GM19468 (cell line): Measurements from ENCODE around the gene SASH1.
"Not testable (repeated sequence)": the region's sequence is repeated elsewhere in the genome, so short reads cannot be mapped to it uniquely, and the experiment has no call there.

Source experiments
- ATAC-seq: cut with Tn5 transposase; IDR thresholded peaks from one replicate; pipeline ENCODE4 v1.9.1; 2021; ENCODE audit warnings: mild to moderate bottlenecking, moderate library complexity, moderate number of reproducible peaks; ENCODE audit not compliant: unreplicated experiment; ENCODE audit errors: extremely low read depth

SASH1 gene

DNA sequence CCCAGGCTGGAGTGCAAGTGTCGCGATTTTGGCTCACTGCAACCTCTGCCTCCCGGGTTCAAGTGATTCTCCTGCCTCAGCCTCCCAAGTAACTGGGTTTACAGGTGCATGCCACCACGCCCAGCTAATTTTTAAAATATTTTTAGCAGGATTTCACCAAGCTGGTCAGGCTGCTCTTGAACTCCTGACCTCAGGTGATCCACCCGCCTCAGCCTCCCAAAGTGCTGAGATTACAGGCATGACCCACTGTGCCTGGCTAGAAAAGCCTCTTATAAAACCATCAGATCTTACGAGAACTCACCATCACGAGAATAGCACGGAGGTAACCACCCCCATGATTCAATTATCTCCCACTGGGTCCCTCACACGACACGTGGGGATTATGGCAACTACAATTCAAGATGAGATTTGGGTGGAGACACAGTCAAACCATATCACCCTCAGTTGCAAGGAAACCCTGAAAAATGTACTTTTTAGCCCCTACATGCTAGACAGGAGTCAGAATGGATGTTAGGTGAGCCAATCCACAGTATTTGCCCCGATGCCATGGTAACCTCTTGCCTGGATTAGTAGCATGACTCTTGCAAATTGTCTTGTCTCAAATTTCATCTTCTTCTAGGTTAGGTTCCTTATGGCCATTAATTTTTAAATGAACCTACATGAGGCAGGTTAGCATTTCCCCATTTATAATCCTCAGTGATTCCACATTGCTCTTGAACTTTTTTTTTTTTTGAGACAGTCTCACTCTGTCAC is 17.1 kb upstream of the SASH1 start:
- no peak for ATAC-seq

DNA sequence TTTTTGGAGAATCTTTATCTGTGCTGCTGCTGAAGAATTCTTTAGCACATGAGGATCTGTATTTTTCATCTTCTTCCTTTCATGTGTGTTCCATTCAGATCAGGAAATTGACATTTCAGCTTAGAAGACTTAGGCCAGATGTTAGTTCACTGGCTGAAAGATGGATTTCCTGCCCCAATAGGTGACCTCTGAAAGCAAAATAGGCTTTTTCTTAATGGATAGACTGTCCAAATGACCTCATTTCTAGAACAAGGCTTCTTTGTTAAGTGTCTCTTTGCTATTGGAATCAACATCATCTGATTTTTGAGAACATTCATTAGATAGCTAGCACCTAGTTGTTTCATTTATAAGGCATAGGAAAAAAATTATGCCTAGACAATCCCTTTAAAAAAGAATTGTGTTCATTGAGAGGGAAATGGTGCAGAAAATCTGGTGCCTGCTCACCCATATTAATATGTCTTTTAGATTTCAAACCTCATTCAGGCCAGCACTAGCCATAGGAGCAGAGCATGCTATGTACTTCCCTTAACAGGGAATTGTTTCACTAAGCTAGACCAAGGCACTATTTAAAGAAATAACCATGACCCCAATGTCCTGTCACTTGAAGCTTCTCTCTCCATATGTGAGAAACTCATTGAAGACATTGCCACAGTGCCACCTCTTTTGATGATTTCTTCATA is 13.6 kb upstream of the SASH1 start:
- ATAC-seq = no peak

DNA sequence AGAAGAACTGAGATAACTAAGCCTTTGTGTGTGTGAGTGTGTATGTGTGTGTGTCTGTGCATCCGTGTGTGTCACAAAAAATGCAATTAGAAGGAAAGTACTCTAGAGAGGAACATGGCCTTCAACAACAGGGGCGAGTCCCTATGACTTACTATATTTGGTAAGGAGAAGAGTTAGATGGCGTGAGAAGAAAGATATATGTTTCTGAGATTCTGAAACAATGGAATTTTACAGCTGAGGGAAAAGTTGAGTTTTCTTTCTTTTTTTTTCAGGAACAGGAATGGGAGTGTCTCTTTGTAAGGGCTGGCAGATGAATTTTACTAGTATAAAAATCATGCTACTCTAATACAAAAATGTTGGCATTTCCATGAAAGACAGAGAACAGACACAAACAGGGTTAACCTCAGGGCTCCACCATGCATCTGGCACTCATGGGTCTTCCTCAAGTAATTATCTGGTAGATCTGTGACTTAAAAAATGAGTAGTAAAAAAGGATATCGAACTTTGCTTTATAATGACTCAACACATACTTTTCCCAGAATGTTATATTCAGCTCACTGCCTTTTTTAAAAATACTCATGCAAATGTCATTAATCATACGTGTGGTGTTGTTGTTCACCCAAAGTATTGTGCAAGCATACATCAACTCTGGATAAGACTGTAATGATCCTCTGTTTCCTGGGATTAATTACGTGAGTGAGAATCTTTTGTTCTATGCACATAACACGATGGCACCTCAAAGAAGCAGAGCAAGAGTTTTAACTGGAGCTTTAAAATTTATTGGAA is 12.8 kb upstream of the SASH1 start:
- ATAC-seq = no peak

DNA sequence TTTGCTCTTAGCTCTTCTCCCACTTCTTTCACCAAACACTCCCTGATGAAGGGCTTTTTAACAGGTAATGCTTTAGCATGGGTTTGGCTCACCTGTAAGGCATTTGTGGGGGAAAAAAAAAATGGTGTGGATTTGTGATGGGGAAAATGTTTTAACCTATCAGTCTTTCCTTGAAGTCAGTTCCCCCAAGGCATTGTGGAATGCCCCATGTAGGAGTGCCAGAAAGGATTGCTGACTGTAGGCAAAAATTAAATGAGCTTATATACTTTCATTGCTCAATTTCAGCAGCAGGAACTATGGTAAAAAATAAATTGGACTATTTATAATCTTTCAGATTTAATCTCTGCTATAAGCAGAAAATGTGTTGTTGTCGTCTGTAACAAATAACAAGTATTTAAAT is 10.6 kb upstream of the SASH1 start:
- no peak for ATAC-seq

DNA sequence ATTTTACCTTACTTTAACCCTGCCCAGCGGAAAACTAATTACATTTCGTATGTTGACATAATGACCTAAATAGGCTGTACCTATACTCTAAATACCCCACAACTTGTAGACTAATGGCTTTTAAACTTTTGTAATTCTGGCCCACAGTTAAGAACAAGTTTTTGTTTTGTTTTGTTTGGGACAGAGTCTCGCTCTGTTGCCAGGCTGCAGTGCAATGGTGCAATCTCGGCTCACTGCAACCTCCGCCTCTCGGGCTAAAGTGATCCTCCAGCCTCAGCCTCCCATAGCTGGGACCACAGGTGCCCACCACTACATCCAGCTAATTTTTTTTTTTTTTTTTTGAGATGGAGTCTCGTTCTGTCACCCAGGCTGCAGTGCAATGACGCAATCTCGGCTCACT is 5.7 kb upstream of the SASH1 start:
- no peak for ATAC-seq

DNA sequence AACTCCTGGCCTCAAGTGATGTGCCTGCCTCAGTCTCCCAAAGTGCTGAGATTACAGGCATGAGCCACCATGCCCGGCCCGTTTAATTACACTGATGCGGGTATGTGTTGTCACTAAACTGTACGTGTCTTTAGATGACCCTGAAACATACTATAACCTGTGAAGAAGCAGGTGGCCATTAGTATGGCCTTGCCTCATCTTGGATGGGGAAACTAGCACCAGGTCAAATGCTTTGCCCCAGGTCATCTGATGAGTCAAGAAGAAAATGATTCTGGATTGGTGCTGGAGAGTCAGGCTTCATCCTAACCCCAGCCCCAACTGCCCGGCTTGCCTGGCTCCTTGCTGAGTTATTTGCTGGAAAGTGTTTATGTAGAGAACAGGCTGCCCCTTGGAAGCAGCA is 2.9 kb upstream of the SASH1 start:
- ATAC-seq = no peak

DNA sequence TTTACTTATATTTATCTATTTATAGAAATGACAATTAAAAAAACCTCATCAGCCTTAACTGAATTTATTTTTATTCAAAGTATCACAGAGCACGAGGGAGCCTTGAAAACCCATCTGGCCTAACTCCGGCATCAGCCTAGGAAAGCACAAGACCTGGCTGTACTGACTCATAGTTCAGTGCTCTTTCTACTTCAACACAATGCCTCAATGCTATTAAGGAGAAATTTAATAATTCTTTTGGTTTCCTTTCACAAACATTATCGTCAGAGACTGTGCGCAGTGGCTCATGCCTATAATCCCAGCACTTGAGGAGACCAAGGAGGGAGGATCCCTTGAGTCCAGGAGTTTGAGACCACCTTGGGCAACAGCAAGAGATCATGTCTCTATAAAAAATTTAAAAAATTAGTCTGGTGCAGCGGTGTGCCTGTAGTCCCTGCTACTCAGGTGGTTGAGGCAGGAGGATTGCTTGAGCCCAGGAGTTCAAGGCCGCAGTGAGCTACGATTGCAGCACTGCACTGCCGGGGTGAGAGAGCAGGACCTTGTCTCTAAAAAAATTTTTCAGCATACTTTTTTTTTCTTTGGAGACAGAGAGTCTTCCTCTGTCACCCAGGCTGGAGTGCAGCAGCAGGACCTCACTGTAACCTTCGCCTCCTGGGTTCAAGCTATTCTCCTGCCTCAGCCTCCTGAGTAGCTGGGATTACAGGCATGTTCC is 1.9 kb upstream of the SASH1 start:
- ATAC-seq = no peak

DNA sequence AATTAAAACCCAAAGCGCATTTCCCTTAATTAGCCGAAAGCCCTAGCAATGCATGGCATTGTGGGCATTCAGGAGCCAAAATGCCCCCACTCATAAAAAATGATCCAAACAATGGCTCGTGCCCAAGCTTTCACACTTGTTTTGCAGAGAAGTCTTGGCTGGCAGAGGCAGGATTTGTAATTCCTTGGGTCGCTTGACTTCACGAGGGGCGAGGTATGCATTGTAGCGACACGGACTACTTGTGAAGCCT is 613 bp upstream of the SASH1 start:
- ATAC-seq = no peak

DNA sequence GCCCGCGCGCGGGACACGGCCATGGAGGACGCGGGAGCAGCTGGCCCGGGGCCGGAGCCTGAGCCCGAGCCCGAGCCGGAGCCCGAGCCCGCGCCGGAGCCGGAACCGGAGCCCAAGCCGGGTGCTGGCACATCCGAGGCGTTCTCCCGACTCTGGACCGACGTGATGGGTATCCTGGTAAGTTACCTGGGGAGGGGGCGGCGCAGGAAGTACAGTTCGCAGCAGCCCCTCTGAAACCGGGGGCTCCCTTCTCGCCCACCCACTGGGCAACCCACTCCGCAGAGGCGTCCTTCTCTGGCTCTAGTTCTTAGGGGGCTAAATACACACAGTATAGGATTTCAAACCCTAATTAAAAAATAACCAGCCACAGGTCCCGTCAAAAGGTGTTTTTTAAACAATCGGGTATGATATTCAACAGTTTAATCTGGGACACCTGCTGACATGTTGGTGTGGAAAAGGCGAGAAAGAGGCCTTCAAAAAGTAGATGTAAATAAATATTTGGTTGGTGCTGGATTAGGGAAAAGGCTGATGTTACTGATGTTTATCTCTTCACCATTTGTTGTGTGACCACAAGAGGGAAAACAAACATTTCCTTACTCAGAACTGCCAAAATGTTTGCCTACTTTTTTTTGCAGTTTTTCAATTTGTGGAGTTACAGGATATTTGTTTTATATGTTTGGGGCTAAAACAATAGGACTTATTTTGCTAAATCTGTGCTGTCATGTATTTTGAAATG is 577 bp downstream of the SASH1 start:
- no peak for ATAC-seq

DNA sequence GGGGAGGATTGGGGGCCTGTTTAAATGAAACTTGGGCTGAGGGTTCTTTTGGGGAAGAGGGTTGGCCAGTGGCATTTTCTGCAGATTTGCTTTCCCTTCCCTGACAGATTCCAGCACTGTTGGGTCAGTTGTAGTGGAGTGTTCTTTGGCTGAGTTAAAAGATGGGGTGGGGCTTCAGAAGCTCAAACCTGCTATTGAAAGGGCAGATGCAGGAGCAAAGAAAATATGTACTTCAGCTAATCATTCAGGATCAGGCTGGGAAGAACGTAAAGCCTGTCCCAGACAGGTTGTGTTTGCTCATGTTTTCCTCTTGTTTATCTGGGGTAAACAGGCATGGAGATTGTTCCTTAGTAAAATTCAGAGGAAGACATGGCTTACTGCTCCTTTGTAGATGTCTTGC is 2.5 kb downstream of the SASH1 start:
- no peak for ATAC-seq

DNA sequence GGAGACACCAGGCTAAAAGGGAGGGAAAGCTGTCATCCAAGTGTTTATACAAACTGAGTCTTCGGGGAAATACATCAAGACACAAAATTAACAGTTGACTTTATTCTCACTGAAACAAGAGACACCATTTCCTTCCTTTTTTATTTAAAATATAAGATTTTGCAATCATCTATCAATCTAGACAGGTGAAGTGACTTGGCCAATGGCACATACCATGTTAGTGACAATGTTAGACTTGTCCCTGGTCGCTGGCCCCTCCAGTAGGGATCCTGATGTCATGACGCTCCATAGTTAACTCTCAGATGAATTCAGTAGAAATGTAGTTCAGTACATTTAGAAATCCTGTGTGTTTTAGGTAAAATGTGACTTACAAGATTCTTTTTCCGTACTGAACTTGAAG is 2.9 kb downstream of the SASH1 start:
- no peak for ATAC-seq

DNA sequence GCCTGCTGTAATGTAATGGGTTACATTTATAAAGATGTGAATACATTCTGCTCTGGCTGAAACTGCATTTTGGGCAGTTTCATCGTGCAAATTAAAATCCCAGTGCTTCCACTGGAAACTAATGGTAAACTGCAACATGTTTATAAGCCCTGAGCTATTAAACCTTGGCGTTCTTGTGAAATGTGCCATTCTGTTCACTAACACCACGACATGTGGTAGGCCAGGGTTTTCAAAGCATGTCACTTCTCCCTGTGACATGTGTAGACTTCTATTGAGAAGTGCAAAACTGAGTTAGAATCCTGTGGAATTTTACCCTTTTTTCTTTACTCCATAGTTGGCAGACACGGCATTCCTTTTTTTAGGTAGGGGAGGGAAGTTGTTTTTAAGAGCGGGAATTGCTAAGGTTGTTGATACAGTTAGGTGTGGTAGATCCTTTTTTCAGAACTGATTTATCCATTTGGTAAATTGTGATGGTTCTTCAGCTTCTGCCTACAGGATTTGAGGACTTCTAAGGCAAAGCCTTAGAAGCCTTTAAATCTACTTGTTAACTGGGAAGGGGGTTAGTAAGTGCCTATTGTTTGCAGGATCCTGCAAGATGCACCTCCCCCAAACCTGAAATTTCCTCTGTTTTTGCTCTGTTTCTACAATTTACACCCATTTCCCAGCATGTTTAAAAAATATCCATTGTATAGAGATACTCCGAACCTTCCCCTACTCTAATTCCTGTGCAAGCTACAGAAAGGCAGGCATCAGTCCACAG is 4.2 kb downstream of the SASH1 start:
- ATAC-seq = no peak

DNA sequence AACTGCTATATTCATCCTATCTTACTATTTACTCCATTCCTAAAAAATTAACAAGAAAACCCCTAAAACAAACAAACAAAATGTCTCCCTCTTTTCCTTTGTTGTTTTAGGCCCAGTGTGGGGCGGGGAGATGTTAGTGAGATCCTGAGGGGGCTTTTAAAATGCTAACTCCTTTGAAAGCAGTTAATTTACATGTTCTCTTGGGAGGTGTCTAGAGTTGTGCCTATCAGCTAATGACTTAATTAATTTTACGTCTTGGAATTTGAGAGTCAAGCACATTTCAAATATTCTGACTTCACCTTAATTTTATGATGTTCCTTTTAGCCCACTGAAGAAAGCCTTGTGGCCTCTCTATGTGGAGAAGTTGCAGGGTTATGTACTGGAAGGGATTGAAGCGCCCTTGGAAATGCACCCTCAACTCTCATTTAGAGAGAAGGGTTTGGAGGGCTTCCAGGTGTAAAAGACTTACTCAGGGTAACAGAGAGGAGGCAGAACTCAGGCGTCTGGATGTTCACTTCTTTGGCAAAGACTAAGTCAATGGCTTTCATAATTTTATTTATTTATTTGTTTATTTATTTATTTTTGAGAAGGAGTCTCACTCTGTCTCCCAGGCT is 4.9 kb downstream of the SASH1 start:
- no peak for ATAC-seq

DNA sequence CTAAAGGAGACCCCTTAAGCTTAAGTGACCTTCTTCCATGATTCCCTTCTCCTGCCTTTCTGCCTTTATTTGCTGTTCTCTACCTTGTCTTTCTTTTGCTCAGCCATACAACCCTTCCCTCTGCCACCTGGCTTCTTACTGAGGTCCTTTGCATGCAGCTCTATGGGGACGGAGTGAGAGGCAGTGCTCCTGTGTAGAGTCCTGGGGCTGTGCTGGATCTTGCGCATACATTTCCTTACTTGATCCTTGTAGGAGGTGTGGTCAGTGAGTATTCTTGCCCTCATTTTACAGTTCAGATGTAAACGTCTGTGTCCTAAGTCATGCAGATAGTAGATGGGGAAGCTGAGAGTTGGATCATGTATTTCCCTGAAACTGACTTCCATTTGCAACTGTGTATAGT is 5.7 kb downstream of the SASH1 start:
- no peak for ATAC-seq

DNA sequence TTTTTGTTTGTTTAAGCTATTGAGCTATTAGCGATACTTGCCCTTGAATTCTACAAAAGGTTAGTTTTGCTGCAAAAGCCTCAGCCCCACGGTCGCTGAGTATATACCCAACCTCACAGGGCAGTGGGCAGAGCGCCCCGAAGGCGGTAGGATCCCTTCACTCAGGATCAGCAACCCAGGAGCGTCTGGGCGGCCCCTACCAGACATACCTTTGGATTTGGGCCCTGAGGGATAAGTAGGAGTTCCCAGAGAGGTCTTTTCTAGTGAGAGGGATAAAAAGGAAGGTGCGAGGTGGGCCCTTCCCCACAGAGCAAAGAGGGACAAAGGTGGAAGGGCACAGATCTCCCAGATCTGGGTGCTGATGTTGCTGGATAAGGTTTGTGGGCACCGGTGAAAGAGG is 6.1 kb downstream of the SASH1 start:
- no peak for ATAC-seq

DNA sequence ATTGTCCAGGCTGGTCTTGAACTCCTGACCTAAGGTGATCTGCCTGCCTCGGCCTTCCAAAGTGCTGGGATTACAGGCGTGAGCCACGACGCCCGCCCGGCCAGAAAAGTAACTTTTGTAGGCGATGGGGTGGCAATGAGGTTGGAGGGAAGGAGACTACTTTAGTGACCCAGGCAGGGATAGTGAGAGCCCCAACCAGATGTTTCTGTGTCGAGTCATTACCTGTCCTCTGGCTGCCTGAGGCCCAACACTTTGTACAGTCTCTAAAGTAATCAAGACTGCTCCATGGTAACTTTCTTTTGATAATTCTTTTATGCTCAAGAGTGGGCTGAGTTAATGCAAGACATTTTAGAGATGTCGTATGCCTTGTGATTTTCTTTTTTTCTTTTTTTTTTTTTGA is 6.8 kb downstream of the SASH1 start:
- no peak for ATAC-seq

DNA sequence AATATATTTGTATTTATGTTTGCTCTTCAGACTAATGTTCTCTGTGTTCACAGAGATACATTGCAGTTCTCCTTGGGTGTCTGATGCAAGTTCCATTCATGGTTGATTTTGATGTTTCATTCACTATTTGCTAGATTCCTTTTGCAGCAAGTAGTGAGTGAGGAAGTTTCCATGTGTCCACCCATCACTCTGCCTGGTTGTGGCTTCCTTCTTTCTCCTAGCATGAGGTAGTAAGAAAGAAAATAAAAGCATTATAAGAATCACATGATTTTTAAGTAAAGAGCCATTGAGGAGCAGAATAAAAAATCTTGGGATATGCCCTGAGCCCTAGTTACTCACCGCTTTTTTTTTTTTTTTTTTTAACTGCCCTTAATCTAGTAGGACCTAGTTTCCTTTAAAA is 8.7 kb downstream of the SASH1 start:
- ATAC-seq = no peak

DNA sequence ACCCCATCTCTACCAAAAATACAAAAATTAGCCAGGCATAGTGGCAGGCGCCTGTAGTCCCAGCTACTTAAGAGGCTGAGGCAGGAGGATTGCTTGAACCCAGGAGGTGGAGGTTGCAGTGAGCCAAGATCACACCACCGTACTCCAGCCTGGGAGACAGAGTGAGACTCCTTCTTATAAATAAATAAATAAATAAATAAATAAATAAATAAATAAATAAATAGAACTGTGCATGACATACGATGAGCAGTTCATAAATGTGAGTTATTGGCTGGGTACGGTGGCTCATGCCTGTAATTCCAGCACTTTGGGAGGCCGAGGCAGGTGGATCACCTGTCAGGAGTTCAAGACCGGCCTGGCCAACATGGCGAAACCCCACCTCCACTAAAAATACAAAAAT is 9.8 kb downstream of the SASH1 start:
- ATAC-seq = not testable (repeated sequence)

DNA sequence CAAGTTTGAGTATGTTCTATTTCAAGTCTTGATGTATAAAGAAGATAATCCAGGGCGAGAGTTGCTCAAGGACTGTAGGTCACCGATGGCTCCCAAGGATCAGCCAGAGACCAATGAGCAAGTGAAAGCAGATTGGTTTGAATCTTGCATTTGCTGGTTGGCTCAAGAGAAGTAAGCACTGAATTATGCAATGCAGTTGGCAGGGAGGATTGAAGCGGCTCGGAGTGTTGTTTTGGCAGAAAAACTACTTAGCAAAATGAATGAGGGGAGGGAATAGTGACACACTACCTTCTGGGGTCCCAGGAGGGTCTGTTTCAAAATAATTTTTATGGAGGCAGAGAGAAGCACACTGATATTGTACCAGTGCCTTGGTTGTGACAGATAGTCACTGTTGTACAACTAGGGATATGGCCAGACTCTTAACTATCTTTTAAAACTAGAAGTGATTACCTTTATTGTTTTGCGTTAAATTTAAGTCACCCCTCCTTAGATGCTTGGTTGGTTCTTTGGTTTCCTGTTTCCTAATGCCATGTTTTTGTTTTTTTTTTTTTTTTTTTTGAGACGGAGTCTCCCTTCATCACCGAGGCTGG is 15.7 kb downstream of the SASH1 start:
- ATAC-seq = no peak
